HEK293 (cell line): ENCODE results near the gene GPT2.

ENCODE experiments used
- EGR2 ChIP-seq: fragments of 450-650 bp; formaldehyde crosslinking; IDR thresholded peaks from 2 replicates; pipeline ENCODE4 v1.5.1; 2016; ENCODE audit warnings: low read depth, missing biosample characterization, missing genetic modification characterization
- KLF10 ChIP-seq: fragments of 450-650 bp; IDR thresholded peaks from 2 replicates; pipeline ENCODE4 v1.5.1; 2018; ENCODE audit warnings: missing biosample characterization, mild to moderate bottlenecking, missing genetic modification characterization
- KLF16 ChIP-seq: fragments of 450-650 bp; formaldehyde crosslinking; IDR thresholded peaks from 2 replicates; pipeline ENCODE4 v1.5.1; 2017; ENCODE audit warnings: missing biosample characterization, missing genetic modification characterization
- MYNN ChIP-seq: fragments of 450-650 bp; formaldehyde crosslinking; IDR thresholded peaks from 2 replicates; pipeline ENCODE4 v1.5.1; 2016; ENCODE audit warnings: missing biosample characterization, missing genetic modification characterization, borderline replicate concordance
- YY1 ChIP-seq: fragments of 450-650 bp; formaldehyde crosslinking; IDR thresholded peaks from 2 replicates; pipeline ENCODE4 v1.5.1; 2018; ENCODE audit warnings: missing biosample characterization, missing genetic modification characterization
- ZNF221 ChIP-seq: fragments of 450-650 bp; formaldehyde crosslinking; IDR thresholded peaks from 2 replicates; pipeline ENCODE4 v1.5.1; 2017; ENCODE audit warnings: missing biosample characterization, missing genetic modification characterization, borderline replicate concordance
- ZNF350 ChIP-seq: fragments of 450-650 bp; formaldehyde crosslinking; IDR thresholded peaks from 2 replicates; pipeline ENCODE4 v1.5.0; 2017; ENCODE audit warnings: missing biosample characterization, mild to moderate bottlenecking, missing genetic modification characterization
- ZNF707 ChIP-seq: fragments of 450-650 bp; formaldehyde crosslinking; IDR thresholded peaks from 2 replicates; pipeline ENCODE4 v1.5.1; 2016; ENCODE audit warnings: missing biosample characterization, missing genetic modification characterization
- ZXDB ChIP-seq: fragments of 450-650 bp; formaldehyde crosslinking; IDR thresholded peaks from 2 replicates; pipeline ENCODE4 v1.5.1; 2016; ENCODE audit warnings: missing biosample characterization, missing genetic modification characterization
- TF ChIP-seq, protein P1 (sequence below): fragments of 450-650 bp; formaldehyde crosslinking; IDR thresholded peaks from 2 replicates; pipeline ENCODE4 v1.5.1; 2017; ENCODE audit warnings: missing biosample characterization, mild to moderate bottlenecking, missing genetic modification characterization, moderate library complexity
- TF ChIP-seq, protein P2 (sequence below): fragments of 450-650 bp; formaldehyde crosslinking; IDR thresholded peaks from 2 replicates; pipeline ENCODE4 v1.5.1; 2016; ENCODE audit warnings: missing biosample characterization, missing genetic modification characterization
- TF ChIP-seq, protein P3 (sequence below): fragments of 450-650 bp; formaldehyde crosslinking; IDR thresholded peaks from 2 replicates; pipeline ENCODE4 v1.5.1; 2016; ENCODE audit warnings: missing biosample characterization, missing genetic modification characterization

DNA sequence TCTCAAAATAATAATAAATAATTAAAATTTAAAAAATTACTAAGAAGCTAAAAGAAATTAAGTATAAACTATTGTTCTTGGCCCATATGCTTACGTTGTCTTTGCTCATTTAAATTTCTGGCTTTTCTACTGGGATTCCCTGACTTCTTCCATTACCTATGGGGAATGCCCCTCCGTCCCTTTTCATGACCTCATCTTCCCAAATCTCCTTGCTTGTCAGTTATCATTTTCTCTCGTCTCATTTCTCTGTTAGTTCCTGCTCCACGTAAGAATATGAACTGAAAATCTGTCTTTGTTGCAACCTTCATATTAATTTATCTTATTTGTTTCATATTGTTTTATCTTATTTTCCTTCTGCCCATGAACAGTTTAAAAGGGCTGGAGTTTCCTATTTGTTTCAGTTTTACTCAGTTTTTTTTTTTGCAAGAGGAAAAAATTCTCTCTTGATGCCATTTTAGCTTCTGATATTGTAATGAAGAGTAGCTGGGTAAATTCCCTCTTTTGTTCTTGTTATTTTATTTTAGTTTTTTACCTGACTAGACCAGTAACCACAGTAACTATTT lies 91.8 kb downstream of the GPT2 start:
- TF ChIP-seq, protein P1, sequence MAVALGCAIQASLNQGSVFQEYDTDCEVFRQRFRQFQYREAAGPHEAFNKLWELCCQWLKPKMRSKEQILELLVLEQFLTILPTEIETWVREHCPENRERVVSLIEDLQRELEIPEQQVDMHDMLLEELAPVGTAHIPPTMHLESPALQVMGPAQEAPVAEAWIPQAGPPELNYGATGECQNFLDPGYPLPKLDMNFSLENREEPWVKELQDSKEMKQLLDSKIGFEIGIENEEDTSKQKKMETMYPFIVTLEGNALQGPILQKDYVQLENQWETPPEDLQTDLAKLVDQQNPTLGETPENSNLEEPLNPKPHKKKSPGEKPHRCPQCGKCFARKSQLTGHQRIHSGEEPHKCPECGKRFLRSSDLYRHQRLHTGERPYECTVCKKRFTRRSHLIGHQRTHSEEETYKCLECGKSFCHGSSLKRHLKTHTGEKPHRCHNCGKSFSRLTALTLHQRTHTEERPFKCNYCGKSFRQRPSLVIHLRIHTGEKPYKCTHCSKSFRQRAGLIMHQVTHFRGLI (tag by site-specific recombination): no peak
- no peak for TF ChIP-seq YY1 (tag by site-specific recombination)
- no peak for TF ChIP-seq ZNF707 (tag by site-specific recombination)
- TF ChIP-seq KLF16 (tag by site-specific recombination): no peak
- TF ChIP-seq ZXDB (tag by site-specific recombination): no peak
- no peak for TF ChIP-seq ZNF221 (tag by site-specific recombination)
- TF ChIP-seq EGR2 (tag by site-specific recombination): no peak
- no peak for TF ChIP-seq ZNF350
- TF ChIP-seq, protein P2, sequence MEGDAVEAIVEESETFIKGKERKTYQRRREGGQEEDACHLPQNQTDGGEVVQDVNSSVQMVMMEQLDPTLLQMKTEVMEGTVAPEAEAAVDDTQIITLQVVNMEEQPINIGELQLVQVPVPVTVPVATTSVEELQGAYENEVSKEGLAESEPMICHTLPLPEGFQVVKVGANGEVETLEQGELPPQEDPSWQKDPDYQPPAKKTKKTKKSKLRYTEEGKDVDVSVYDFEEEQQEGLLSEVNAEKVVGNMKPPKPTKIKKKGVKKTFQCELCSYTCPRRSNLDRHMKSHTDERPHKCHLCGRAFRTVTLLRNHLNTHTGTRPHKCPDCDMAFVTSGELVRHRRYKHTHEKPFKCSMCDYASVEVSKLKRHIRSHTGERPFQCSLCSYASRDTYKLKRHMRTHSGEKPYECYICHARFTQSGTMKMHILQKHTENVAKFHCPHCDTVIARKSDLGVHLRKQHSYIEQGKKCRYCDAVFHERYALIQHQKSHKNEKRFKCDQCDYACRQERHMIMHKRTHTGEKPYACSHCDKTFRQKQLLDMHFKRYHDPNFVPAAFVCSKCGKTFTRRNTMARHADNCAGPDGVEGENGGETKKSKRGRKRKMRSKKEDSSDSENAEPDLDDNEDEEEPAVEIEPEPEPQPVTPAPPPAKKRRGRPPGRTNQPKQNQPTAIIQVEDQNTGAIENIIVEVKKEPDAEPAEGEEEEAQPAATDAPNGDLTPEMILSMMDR (tag by site-specific recombination): no peak
- TF ChIP-seq, protein P3, sequence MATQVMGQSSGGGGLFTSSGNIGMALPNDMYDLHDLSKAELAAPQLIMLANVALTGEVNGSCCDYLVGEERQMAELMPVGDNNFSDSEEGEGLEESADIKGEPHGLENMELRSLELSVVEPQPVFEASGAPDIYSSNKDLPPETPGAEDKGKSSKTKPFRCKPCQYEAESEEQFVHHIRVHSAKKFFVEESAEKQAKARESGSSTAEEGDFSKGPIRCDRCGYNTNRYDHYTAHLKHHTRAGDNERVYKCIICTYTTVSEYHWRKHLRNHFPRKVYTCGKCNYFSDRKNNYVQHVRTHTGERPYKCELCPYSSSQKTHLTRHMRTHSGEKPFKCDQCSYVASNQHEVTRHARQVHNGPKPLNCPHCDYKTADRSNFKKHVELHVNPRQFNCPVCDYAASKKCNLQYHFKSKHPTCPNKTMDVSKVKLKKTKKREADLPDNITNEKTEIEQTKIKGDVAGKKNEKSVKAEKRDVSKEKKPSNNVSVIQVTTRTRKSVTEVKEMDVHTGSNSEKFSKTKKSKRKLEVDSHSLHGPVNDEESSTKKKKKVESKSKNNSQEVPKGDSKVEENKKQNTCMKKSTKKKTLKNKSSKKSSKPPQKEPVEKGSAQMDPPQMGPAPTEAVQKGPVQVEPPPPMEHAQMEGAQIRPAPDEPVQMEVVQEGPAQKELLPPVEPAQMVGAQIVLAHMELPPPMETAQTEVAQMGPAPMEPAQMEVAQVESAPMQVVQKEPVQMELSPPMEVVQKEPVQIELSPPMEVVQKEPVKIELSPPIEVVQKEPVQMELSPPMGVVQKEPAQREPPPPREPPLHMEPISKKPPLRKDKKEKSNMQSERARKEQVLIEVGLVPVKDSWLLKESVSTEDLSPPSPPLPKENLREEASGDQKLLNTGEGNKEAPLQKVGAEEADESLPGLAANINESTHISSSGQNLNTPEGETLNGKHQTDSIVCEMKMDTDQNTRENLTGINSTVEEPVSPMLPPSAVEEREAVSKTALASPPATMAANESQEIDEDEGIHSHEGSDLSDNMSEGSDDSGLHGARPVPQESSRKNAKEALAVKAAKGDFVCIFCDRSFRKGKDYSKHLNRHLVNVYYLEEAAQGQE (tag by site-specific recombination): no peak
- no peak for TF ChIP-seq KLF10 (tag by site-specific recombination)
- no peak for TF ChIP-seq MYNN
